ENCODE results near the gene FIGNL2. TPM values are rescaled to one million over a fixed set of nuclear protein-coding genes. Genes with fewer than 3 reads are reported as not detected.

FIGNL2 gene
- total and polyA plus RNA-seq, 2 experiments from 2014 or later, result 0.13 to 0.32 TPM

- in situ Hi-C loops (cut with MboI), result loop anchor here (10.0 kb wide), 1 partner anchor 397 kb away; the partner anchor contains the start of gene SLC4A8
- H3K4me2 ChIP-seq (ENCODE audit: unreplicated experiment), result peak overlapping the region; percentile 86
Measured at GRCh38 chr12:51821440-51822260, 26.9 kb downstream of the FIGNL2 start.

DNA sequence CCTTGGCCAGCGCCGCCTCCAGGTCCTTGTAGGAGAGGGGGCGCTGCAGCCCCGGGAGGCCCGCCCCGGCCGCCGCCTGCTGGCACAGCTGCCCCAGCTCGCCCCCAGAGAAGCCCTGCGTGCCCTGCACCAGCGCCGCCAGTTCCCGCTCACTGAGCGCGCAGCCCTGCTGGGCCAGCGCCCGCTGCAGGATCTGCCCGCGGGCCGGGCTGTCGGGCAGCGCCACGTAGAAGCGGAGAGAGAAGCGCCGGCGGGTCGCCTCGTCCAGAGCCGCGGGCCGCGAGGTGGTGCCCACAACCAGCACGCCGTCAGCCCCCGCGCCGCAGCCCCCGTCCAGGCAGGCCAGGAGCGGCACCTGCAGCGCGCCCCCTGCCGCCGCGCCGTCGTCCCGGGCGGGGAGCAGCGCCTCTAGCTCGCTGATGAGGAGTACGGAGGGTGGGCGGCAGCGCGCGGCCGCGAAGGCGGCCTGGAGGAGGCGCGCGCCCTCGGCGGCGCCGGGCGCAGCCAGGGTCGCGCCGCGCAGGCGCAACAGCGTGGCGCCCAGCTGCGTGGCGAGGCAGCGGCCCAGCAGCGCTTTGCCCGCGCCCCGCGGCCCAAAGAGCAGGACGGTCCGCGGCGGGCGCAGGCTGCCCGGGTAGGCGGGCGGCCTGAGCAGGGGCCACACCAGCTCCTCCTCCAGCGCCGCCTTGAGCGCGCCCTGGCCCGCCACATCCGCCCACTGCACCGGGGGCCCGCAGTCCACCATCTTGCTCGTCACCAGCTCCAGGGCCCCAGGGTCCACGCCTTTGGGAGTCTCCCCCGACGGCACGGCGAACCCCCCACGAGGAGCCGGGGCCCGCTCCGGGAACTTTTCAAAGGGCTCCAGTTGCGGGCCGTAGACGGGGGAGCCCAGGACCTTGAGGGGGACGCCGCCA lies 27.7 kb downstream of the FIGNL2 start:
- Histone ChIP-seq H3K79me2 (ENCODE audit: insufficient read depth) (peaks cover 29% of the 10 kb centered on the region), H3K27me3 (replicated peaks; ENCODE audit: insufficient read depth) (no peaks in the 10 kb centered on the region), H3K4me1 (ENCODE audit: insufficient read depth) (peaks cover 16% of the 10 kb centered on the region), H4K20me1 (ENCODE audit: insufficient read depth) (no peaks in the 10 kb centered on the region), H3K36me3 (ENCODE audit: low read depth) (no peaks in the 10 kb centered on the region), H3K27ac (peak overlapping the region; percentile 85), H2AFZ (peak overlapping the region; percentile 77), H3K4me3 (peak overlapping the region; percentile 86), H3F3A (ENCODE audit: insufficient read depth) (peaks cover 20% of the 10 kb centered on the region), H3K9me3 (ENCODE audit: low read depth) (no peaks in the 10 kb centered on the region), H3K4me2 (ENCODE audit: unreplicated experiment) (peak overlapping the region; percentile 87), H3K9me2 (ENCODE audit: insufficient read depth) (no peaks in the 10 kb centered on the region), H3K9ac (peak overlapping the region; percentile 88)
- in situ Hi-C loops (cut with MboI), result loop anchor here (10.0 kb wide), 1 partner anchor 396 kb away; the partner anchor contains the start of gene SLC4A8
- 2 to 3% methylated on average over 51 to 82 of the region's 113 CpGs for WGBS, 2 experiments (ENCODE audit: low coverage in 1 of 2, low lambda C conversion rate in 2 of 2, missing lambda C conversion rate in 2 of 2)
- peak; percentile 86 for DNase-seq
- no peak for TF ChIP-seq EZH2phosphoT487 (IDR thresholded peaks at IDR 0.05; ENCODE audit: insufficient read depth, low read depth)
- no peak for TF ChIP-seq EZH2 (IDR thresholded peaks at IDR 0.05; ENCODE audit: insufficient read depth, poor library complexity, severe bottlenecking)

More at GRCh38 chr12:51821440-51822260, 26.9 kb downstream of the FIGNL2 start:
- WGBS, 2 experiments (ENCODE audit: low coverage in 1 of 2, low lambda C conversion rate in 2 of 2, missing lambda C conversion rate in 2 of 2), result 9 to 10% methylated on average over 69 to 97 of the region's 101 CpGs
- DNase-seq, result peak; percentile 63
- H3K27me3 ChIP-seq (replicated peaks; ENCODE audit: insufficient read depth), result no peaks in the 10 kb centered on the region
- no peaks in the 10 kb centered on the region for H3K9me2 ChIP-seq (ENCODE audit: insufficient read depth)
- peak overlapping the region; percentile 88 for H3K9ac ChIP-seq
- H3K4me1 ChIP-seq (ENCODE audit: insufficient read depth), result peaks cover 16% of the 10 kb centered on the region
- H3K9me3 ChIP-seq (ENCODE audit: low read depth), result no peaks in the 10 kb centered on the region
- H3K36me3 ChIP-seq (ENCODE audit: low read depth), result no peaks in the 10 kb centered on the region
- peak overlapping the region; percentile 86 for H3K4me3 ChIP-seq
- H4K20me1 ChIP-seq (ENCODE audit: insufficient read depth), result no peaks in the 10 kb centered on the region
- peak overlapping the region; percentile 56 for H2AFZ ChIP-seq
- TF ChIP-seq EZH2 (IDR thresholded peaks at IDR 0.05; ENCODE audit: insufficient read depth, poor library complexity, severe bottlenecking) (no peak), EZH2phosphoT487 (IDR thresholded peaks at IDR 0.05; ENCODE audit: insufficient read depth, low read depth) (no peak)
- H3K27ac ChIP-seq, result peak overlapping the region; percentile 85
- peaks cover 20% of the 10 kb centered on the region for H3F3A ChIP-seq (ENCODE audit: insufficient read depth)
- H3K79me2 ChIP-seq (ENCODE audit: insufficient read depth), result peaks cover 21% of the 10 kb centered on the region

GRCh38 chr12:51819736-51820525 lies 28.6 kb downstream of the FIGNL2 start:
- Histone ChIP-seq H3F3A (ENCODE audit: insufficient read depth) (peaks cover 20% of the 10 kb centered on the region), H3K36me3 (ENCODE audit: low read depth) (no peaks in the 10 kb centered on the region), H2AFZ (peak overlapping the region; percentile 77), H4K20me1 (ENCODE audit: insufficient read depth) (no peaks in the 10 kb centered on the region), H3K4me1 (ENCODE audit: insufficient read depth) (peaks cover 23% of the 10 kb centered on the region), H3K9ac (peak overlapping the region; percentile 88), H3K9me3 (ENCODE audit: low read depth) (no peaks in the 10 kb centered on the region), H3K27ac (peak overlapping the region; percentile 85), H3K4me3 (peak overlapping the region; percentile 86), H3K9me2 (ENCODE audit: insufficient read depth) (no peaks in the 10 kb centered on the region), H3K4me2 (ENCODE audit: unreplicated experiment) (peak overlapping the region; percentile 87), H3K79me2 (ENCODE audit: insufficient read depth) (peaks cover 37% of the 10 kb centered on the region), H3K27me3 (replicated peaks; ENCODE audit: insufficient read depth) (no peaks in the 10 kb centered on the region)
- in situ Hi-C loops (cut with MboI), result loop anchor here (10.0 kb wide), 1 partner anchor 395 kb away; the partner anchor contains the start of gene SLC4A8
- TF ChIP-seq EZH2phosphoT487 (IDR thresholded peaks at IDR 0.05; ENCODE audit: insufficient read depth, low read depth) (no peak), EZH2 (IDR thresholded peaks at IDR 0.05; ENCODE audit: insufficient read depth, poor library complexity, severe bottlenecking) (no peak)
- WGBS, 2 experiments (ENCODE audit: low coverage in 1 of 2, low lambda C conversion rate in 2 of 2, missing lambda C conversion rate in 2 of 2), result 2% methylated on average over 31 to 32 of the region's 32 CpGs
- DNase-seq, result peak; percentile 79
